ENCODE data around the gene GAB4.
"Not testable (repeated sequence)": the region's sequence is repeated elsewhere in the genome, so short reads cannot be mapped to it uniquely, and the experiment has no call there.

DNA sequence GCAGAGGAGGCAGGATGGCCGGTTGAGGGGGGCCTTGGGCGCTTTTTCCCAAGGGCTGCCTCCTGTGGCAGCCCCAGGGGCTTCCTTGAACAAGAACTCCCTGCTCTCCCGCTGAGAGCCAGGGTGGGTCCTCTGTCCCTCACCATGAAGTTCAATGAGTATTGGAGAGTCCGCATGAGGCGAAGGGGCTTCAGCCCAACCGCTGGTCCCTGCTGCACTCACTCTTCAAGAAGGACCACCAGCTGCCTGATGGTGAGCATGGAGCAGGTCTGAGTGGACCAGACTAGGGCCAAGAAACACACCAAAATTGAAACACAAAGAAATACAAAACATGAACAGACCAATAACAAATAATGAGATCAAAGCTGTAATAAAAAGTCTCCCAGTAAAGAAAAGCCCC, 7.5 kb upstream of the GAB4 start:
- not testable (repeated sequence) for TF ChIP-seq EP300 (IDR thresholded peaks at IDR 0.05; ENCODE audit: borderline replicate concordance in 1 of 2, control insufficient read depth in 1 of 2, low read depth in 2 of 2, low read length in 2 of 2); HCFC1 (IDR thresholded peaks at IDR 0.05; ENCODE audit: low read length); ZNF274 (IDR thresholded peaks at IDR 0.05; ENCODE audit: insufficient read depth, insufficient read length); MXI1 (IDR thresholded peaks at IDR 0.05; ENCODE audit: low read depth, low read length); POLR2AphosphoS5 (IDR thresholded peaks at IDR 0.05; ENCODE audit: low read length); SMAD1 (IDR thresholded peaks at IDR 0.05; ENCODE audit: low read depth, partially characterized antibody)
- TF ChIP-seq, protein P1, sequence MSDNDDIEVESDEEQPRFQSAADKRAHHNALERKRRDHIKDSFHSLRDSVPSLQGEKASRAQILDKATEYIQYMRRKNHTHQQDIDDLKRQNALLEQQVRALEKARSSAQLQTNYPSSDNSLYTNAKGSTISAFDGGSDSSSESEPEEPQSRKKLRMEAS (IDR thresholded peaks at IDR 0.05; ENCODE audit: low read depth, low read length): not testable (repeated sequence)
- TF ChIP-seq, protein P2, sequence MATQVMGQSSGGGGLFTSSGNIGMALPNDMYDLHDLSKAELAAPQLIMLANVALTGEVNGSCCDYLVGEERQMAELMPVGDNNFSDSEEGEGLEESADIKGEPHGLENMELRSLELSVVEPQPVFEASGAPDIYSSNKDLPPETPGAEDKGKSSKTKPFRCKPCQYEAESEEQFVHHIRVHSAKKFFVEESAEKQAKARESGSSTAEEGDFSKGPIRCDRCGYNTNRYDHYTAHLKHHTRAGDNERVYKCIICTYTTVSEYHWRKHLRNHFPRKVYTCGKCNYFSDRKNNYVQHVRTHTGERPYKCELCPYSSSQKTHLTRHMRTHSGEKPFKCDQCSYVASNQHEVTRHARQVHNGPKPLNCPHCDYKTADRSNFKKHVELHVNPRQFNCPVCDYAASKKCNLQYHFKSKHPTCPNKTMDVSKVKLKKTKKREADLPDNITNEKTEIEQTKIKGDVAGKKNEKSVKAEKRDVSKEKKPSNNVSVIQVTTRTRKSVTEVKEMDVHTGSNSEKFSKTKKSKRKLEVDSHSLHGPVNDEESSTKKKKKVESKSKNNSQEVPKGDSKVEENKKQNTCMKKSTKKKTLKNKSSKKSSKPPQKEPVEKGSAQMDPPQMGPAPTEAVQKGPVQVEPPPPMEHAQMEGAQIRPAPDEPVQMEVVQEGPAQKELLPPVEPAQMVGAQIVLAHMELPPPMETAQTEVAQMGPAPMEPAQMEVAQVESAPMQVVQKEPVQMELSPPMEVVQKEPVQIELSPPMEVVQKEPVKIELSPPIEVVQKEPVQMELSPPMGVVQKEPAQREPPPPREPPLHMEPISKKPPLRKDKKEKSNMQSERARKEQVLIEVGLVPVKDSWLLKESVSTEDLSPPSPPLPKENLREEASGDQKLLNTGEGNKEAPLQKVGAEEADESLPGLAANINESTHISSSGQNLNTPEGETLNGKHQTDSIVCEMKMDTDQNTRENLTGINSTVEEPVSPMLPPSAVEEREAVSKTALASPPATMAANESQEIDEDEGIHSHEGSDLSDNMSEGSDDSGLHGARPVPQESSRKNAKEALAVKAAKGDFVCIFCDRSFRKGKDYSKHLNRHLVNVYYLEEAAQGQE (IDR thresholded peaks at IDR 0.05; ENCODE audit: low read depth, low read length): not testable (repeated sequence)
- TF ChIP-seq, protein P3, sequence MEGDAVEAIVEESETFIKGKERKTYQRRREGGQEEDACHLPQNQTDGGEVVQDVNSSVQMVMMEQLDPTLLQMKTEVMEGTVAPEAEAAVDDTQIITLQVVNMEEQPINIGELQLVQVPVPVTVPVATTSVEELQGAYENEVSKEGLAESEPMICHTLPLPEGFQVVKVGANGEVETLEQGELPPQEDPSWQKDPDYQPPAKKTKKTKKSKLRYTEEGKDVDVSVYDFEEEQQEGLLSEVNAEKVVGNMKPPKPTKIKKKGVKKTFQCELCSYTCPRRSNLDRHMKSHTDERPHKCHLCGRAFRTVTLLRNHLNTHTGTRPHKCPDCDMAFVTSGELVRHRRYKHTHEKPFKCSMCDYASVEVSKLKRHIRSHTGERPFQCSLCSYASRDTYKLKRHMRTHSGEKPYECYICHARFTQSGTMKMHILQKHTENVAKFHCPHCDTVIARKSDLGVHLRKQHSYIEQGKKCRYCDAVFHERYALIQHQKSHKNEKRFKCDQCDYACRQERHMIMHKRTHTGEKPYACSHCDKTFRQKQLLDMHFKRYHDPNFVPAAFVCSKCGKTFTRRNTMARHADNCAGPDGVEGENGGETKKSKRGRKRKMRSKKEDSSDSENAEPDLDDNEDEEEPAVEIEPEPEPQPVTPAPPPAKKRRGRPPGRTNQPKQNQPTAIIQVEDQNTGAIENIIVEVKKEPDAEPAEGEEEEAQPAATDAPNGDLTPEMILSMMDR (IDR thresholded peaks at IDR 0.05 in 2 of 3, conservative IDR thresholded peaks at IDR 0.05 in 1 of 3; ENCODE audit: control insufficient read depth in 2 of 3, extremely low read depth in 1 of 3, insufficient read depth in 1 of 3, low read depth in 3 of 3, low read length in 3 of 3): not testable (repeated sequence)
- TF ChIP-seq, protein P4, sequence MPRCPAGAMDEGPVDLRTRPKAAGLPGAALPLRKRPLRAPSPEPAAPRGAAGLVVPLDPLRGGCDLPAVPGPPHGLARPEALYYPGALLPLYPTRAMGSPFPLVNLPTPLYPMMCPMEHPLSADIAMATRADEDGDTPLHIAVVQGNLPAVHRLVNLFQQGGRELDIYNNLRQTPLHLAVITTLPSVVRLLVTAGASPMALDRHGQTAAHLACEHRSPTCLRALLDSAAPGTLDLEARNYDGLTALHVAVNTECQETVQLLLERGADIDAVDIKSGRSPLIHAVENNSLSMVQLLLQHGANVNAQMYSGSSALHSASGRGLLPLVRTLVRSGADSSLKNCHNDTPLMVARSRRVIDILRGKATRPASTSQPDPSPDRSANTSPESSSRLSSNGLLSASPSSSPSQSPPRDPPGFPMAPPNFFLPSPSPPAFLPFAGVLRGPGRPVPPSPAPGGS (IDR thresholded peaks at IDR 0.05; ENCODE audit: borderline replicate concordance, insufficient read depth, low read depth, low read length, poor library complexity, severe bottlenecking): not testable (repeated sequence)
